Measurements from ENCODE around the gene IREB2. TPM values are rescaled to one million over a fixed set of nuclear protein-coding genes. Genes with fewer than 3 reads are reported as not detected.

IREB2 gene
- 13.7 and 15.9 TPM in 2 replicates for total RNA-seq

DNA sequence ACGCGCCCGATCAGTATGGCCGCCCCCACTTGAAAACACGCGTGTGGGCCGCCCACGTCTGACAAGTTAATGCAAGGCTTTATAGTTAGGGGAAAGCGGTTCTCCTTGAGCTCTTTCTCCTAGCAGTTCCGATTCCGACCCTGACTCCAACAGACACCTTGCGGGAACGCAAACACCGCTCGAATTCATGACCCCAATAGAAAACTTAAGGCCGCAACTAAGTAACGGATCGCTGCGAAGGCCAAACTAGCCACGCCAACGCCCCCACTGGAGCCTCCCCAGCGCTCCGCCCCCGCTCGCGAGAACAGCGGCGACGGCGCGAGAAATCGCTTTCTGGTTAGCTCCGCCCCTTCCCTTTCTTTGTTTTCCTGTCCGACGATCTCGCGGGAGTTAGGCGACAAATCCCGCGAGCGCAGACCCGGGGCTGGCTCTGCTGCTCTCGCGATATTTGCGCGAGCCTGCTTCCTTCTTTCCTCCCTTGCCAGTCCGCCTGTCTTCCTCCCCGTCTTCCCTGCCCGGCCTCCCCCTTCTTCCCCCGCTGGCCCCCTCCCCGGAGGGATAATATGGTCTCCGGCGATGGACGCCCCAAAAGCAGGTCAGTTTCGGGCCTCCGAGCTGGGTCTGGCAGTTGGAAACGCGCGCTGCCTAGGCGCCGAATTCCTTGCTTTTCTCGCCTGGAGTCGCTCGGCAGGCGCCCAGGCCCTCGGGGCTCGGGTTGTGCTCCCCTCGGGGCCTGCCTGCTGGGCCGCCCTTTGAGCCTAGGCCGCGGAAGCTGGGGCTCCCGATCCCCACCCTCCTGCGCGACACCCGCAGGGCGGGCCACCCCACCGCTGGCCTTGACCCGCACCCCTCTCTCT, at the start of gene IREB2:
Gene IREB2, plus strand, starts transcription at position 455 of the 857 bp plus-strand sequence. Its CDS starts 122 bp downstream, at position 577.

DNA sequence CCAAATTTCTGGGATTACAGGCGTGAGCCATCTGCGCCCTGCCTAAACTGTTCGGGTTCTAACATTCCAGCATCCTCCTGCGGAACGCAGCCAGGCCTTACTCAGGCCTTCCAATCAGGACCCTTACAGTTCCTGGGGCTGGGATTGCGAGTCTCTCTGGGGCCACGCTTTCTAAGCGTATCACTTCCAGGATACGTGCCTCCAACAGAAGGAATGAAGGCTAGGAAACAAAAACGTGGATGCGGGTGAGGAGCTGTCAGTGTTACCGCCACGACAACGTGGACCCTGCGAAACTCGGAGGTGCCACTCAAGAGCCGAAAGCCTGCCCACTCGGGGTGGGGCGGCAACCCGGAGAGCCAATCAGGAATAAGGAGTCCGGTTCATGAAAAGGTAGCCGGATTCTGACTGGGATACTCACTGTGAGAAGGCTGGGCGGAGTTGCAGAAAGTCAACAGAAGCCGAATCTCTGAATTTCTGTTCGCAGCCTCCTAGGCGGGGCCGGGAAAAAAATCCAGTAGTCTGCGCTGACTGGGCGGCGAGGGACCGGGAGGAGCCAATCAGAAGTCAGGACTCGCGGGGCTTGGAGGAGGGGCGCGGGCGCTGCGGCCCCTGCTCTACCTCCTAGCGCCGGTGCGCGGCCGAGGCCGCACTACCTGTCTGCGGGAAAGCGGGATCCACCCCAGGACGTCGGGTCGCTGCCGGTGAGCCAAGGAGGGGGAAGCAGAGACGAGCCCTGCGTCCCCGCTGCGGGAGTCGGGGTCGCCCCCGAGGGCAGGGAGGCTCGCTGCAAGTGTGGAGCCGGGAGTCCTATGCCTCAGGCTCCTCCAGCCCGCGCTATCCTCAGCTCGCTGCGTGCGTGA, 69.2 kb downstream of the IREB2 start, which contains the start of gene HYKK:
Gene HYKK, plus strand, starts transcription at position 607 of the 860 bp plus-strand sequence. CDS start 5,512 bp downstream, outside the sequence.

DNA sequence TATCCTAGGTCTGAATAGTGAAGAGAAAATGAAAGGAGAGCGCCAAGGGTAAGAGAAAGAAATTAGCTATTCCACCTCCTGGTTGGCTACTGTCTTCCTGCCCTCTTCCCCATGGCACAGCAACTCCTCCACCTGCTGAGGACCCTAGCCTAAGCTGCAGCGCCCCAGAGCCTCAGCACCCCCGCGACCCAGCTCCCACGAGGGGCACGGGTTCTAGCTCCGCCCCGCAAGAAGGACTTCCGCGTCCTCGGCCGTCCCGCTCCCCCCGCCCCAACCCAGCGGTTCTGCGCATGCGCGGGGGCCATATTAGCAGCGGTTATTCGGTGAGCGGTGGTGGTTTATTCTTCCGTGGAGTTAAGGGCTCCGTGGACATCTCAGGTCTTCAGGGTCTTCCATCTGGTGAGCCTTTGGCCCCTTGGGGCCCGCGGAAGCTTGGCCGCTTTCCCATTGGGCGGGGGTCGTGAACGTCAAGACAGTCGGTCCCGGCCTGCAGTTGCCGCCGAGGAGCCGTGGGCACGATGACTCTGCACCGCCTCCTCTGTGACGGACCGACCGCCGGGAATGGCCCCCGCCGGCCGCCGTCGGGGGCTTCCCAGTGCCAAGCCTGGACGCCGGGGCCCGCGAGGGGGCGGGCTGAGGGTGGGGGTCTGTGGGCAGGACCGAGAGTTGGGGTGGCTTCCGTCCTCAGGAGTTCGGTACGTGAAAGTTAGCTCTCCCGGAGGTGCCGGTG, 102.3 kb downstream of the IREB2 start, which contains the start of gene PSMA4:
Gene PSMA4, plus strand, starts transcription at position 304 of the 730 bp plus-strand sequence. CDS start 1,484 bp downstream, outside the sequence.

Other genes starting within 250 kb of the IREB2 start
- not detected in 2 replicates for gene ACSBG1, start 203.7 kb upstream of the IREB2 start, total RNA-seq
- gene DNAJA4, start 173.7 kb upstream of the IREB2 start, total RNA-seq: 5.6 and 6.1 TPM in 2 replicates
- gene SKIC8, start 138.6 kb upstream of the IREB2 start, total RNA-seq: 76.2 and 80.5 TPM in 2 replicates
- not detected in 2 replicates for gene CRABP1, start 97.9 kb upstream of the IREB2 start, total RNA-seq
- 1.8 and 4.5 TPM in 2 replicates for gene HYKK, start 69.4 kb downstream of the IREB2 start, total RNA-seq
- 291 and 297 TPM in 2 replicates for gene PSMA4, start 102.2 kb downstream of the IREB2 start, total RNA-seq
- gene CHRNA5, start 127.3 kb downstream of the IREB2 start, total RNA-seq: 2.5 and 6.4 TPM in 2 replicates
- gene CHRNA3, start 182.8 kb downstream of the IREB2 start, total RNA-seq: 0.09 TPM in 1 of 2 replicates, not detected in the other
- gene CHRNB4, start 203.0 kb downstream of the IREB2 start, total RNA-seq: not detected in 2 replicates